Liver (tissue), 3 donors: ENCODE data around the gene CPSF4L.

Experiments
- EGR1 ChIP-seq, 2 donors: IDR thresholded peaks; 2 replicates each; pipeline ENCODE4 v1.6.1; 2016 to 2018; ENCODE audit warnings: antibody characterized with exemption in 2 of 2, low read depth in 2 of 2
- GABPA ChIP-seq, 2 donors: IDR thresholded peaks in 1 of 2; conservative IDR thresholded peaks in 1 of 2; 2 replicates each; pipeline ENCODE4 v1.6.1; 2016; ENCODE audit warnings: antibody characterized with exemption in 2 of 2, mild to moderate bottlenecking in 1 of 2, moderate library complexity in 1 of 2
- HNF4G ChIP-seq: IDR thresholded peaks from 2 replicates; pipeline ENCODE4 v1.6.1; 2016; ENCODE audit warnings: antibody characterized with exemption
- JUND ChIP-seq, 2 donors: IDR thresholded peaks; 2 replicates each; pipeline ENCODE4 v1.6.1; 2016; ENCODE audit warnings: antibody characterized with exemption in 2 of 2
- RAD21 ChIP-seq, 2 donors: IDR thresholded peaks; 2 replicates each; pipeline ENCODE4 v1.6.1; 2016; ENCODE audit warnings: antibody characterized with exemption in 2 of 2, mild to moderate bottlenecking in 2 of 2
- SP1 ChIP-seq: IDR thresholded peaks from 2 replicates; pipeline ENCODE4 v1.6.1; 2018; ENCODE audit warnings: antibody characterized with exemption, mild to moderate bottlenecking
- TAF1 ChIP-seq: conservative IDR thresholded peaks from 2 replicates; pipeline ENCODE4 v1.6.1; 2016; ENCODE audit warnings: antibody characterized with exemption, mild to moderate bottlenecking
- TF ChIP-seq, protein P1 (sequence below): fragments of 150-350 bp; IDR thresholded peaks from 2 replicates; pipeline ENCODE4 v1.5.1; 2017; ENCODE audit warnings: improper control_type of control experiment, low read depth, low read length; ENCODE audit not compliant: missing input control
- TF ChIP-seq, protein P2 (sequence below): IDR thresholded peaks from 2 replicates; pipeline ENCODE4 v1.6.1; 2016; ENCODE audit warnings: antibody characterized with exemption
- TF ChIP-seq, protein P3 (sequence below): IDR thresholded peaks from 2 replicates; pipeline ENCODE4 v1.6.1; 2016; ENCODE audit warnings: antibody characterized with exemption
- TF ChIP-seq, protein P4 (sequence below): IDR thresholded peaks from 2 replicates; pipeline ENCODE4 v1.6.1; 2016; ENCODE audit warnings: antibody characterized with exemption
- TF ChIP-seq, protein P5 (sequence below): IDR thresholded peaks from 2 replicates; pipeline ENCODE4 v1.6.1; 2016; ENCODE audit warnings: antibody characterized with exemption, mild to moderate bottlenecking
- donor health status: healthy.
- donor health status: healthy.

DNA sequence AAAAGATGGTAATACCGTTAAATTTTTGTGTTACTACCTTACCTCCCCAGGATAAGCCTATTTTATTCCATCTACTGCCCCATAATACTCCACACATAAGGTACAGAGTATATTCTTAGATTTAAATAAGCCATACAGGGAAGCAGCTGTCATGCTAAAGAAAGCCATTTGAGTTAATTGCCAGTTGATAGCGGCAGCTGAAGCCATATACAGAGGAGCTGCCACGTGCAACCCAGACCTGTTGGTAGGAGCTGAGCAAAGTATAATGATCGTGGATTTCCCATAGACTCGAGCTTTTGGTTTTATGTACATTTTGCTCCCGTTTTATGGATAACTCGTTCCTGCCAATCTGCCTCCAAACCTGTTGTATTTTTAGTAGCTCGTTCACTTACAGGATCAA is 12.0 kb downstream of the CPSF4L start:
- TF ChIP-seq, protein P1, sequence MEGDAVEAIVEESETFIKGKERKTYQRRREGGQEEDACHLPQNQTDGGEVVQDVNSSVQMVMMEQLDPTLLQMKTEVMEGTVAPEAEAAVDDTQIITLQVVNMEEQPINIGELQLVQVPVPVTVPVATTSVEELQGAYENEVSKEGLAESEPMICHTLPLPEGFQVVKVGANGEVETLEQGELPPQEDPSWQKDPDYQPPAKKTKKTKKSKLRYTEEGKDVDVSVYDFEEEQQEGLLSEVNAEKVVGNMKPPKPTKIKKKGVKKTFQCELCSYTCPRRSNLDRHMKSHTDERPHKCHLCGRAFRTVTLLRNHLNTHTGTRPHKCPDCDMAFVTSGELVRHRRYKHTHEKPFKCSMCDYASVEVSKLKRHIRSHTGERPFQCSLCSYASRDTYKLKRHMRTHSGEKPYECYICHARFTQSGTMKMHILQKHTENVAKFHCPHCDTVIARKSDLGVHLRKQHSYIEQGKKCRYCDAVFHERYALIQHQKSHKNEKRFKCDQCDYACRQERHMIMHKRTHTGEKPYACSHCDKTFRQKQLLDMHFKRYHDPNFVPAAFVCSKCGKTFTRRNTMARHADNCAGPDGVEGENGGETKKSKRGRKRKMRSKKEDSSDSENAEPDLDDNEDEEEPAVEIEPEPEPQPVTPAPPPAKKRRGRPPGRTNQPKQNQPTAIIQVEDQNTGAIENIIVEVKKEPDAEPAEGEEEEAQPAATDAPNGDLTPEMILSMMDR, result no peak
- TF ChIP-seq, protein P2, sequence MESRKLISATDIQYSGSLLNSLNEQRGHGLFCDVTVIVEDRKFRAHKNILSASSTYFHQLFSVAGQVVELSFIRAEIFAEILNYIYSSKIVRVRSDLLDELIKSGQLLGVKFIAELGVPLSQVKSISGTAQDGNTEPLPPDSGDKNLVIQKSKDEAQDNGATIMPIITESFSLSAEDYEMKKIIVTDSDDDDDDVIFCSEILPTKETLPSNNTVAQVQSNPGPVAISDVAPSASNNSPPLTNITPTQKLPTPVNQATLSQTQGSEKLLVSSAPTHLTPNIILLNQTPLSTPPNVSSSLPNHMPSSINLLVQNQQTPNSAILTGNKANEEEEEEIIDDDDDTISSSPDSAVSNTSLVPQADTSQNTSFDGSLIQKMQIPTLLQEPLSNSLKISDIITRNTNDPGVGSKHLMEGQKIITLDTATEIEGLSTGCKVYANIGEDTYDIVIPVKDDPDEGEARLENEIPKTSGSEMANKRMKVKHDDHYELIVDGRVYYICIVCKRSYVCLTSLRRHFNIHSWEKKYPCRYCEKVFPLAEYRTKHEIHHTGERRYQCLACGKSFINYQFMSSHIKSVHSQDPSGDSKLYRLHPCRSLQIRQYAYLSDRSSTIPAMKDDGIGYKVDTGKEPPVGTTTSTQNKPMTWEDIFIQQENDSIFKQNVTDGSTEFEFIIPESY, result no peak
- TF ChIP-seq, protein P3, sequence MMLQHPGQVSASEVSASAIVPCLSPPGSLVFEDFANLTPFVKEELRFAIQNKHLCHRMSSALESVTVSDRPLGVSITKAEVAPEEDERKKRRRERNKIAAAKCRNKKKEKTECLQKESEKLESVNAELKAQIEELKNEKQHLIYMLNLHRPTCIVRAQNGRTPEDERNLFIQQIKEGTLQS, result no peak
- TF ChIP-seq JUND (IDR thresholded peaks at IDR 0.05) (no peak), GABPA (IDR thresholded peaks at IDR 0.05 in 1 of 2, conservative IDR thresholded peaks at IDR 0.05 in 1 of 2) (no peak), RAD21 (IDR thresholded peaks at IDR 0.05) (no peak), SP1 (no peak), TAF1 (no peak), EGR1 (IDR thresholded peaks at IDR 0.05; ENCODE audit: low read depth in 2 of 2) (no peak), HNF4G (no peak)
- TF ChIP-seq, protein P4, sequence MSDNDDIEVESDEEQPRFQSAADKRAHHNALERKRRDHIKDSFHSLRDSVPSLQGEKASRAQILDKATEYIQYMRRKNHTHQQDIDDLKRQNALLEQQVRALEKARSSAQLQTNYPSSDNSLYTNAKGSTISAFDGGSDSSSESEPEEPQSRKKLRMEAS, result no peak
- TF ChIP-seq, protein P5, sequence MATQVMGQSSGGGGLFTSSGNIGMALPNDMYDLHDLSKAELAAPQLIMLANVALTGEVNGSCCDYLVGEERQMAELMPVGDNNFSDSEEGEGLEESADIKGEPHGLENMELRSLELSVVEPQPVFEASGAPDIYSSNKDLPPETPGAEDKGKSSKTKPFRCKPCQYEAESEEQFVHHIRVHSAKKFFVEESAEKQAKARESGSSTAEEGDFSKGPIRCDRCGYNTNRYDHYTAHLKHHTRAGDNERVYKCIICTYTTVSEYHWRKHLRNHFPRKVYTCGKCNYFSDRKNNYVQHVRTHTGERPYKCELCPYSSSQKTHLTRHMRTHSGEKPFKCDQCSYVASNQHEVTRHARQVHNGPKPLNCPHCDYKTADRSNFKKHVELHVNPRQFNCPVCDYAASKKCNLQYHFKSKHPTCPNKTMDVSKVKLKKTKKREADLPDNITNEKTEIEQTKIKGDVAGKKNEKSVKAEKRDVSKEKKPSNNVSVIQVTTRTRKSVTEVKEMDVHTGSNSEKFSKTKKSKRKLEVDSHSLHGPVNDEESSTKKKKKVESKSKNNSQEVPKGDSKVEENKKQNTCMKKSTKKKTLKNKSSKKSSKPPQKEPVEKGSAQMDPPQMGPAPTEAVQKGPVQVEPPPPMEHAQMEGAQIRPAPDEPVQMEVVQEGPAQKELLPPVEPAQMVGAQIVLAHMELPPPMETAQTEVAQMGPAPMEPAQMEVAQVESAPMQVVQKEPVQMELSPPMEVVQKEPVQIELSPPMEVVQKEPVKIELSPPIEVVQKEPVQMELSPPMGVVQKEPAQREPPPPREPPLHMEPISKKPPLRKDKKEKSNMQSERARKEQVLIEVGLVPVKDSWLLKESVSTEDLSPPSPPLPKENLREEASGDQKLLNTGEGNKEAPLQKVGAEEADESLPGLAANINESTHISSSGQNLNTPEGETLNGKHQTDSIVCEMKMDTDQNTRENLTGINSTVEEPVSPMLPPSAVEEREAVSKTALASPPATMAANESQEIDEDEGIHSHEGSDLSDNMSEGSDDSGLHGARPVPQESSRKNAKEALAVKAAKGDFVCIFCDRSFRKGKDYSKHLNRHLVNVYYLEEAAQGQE, result no peak
